HepG2 (cell line): ENCODE measurements around the gene IPO13. TPM values are rescaled to one million over a fixed set of nuclear protein-coding genes. Genes with fewer than 3 reads are reported as not detected.

Source experiments
- CHD2 ChIP-seq: IDR thresholded peaks from 2 replicates; pipeline ENCODE4 v1.6.1; 2011; ENCODE audit warnings: low read depth, low read length, improper control_type of control experiment
- CSRNP1 ChIP-seq: sonication (generic); formaldehyde crosslinking; IDR thresholded peaks from 2 replicates; pipeline ENCODE4 v1.8.1; 2023; ENCODE audit warnings: mild to moderate bottlenecking, missing genetic modification reagents
- ELF3 ChIP-seq: IDR thresholded peaks from 2 replicates; pipeline ENCODE4 v1.6.1; 2016; ENCODE audit warnings: missing genetic modification reagents, missing compliant biosample characterization
- FOXP4 ChIP-seq: sonication (generic); formaldehyde crosslinking; IDR thresholded peaks from 2 replicates; pipeline ENCODE4 v1.4.0; 2020; ENCODE audit warnings: missing genetic modification reagents
- HES4 ChIP-seq: sonication (generic); formaldehyde crosslinking; IDR thresholded peaks from 2 replicates; pipeline ENCODE4 v1.9.0; 2021; ENCODE audit warnings: mild to moderate bottlenecking, missing genetic modification reagents, borderline replicate concordance
- HNRNPK ChIP-seq: fragments of 200-400 bp; formaldehyde crosslinking; IDR thresholded peaks from 2 replicates; pipeline ENCODE4 v1.6.1; 2018; ENCODE audit warnings: low read length, low read depth, moderate library complexity, mild to moderate bottlenecking; ENCODE audit not compliant: poor library complexity, severe bottlenecking
- MLX ChIP-seq: IDR thresholded peaks from 2 replicates; pipeline ENCODE4 v1.6.1; 2016
- RBAK ChIP-seq: sonication (generic); formaldehyde crosslinking; IDR thresholded peaks from 2 replicates; pipeline ENCODE4 v1.5.1; 2020; ENCODE audit warnings: mild to moderate bottlenecking, missing genetic modification reagents
- TRAFD1 ChIP-seq: sonication (generic); formaldehyde crosslinking; IDR thresholded peaks from 2 replicates; pipeline ENCODE4 v1.5.1; 2020; ENCODE audit warnings: missing genetic modification reagents, mild to moderate bottlenecking, borderline replicate concordance
- ZNF446 ChIP-seq: sonication (generic); formaldehyde crosslinking; IDR thresholded peaks from 2 replicates; pipeline ENCODE4 v1.5.0; 2020; ENCODE audit warnings: mild to moderate bottlenecking, missing genetic modification reagents
- ZNF670 ChIP-seq: sonication (generic); formaldehyde crosslinking; IDR thresholded peaks from 2 replicates; pipeline ENCODE4 v1.8.0; 2022; ENCODE audit warnings: mild to moderate bottlenecking, missing genetic modification reagents, borderline replicate concordance
- ZNF749 ChIP-seq: sonication (generic); formaldehyde crosslinking; IDR thresholded peaks from 2 replicates; pipeline ENCODE4 v1.8.0; 2022; ENCODE audit warnings: mild to moderate bottlenecking, missing genetic modification reagents, moderate library complexity, borderline replicate concordance
- ZNF850 ChIP-seq: sonication (generic); formaldehyde crosslinking; conservative IDR thresholded peaks from 2 replicates; pipeline ENCODE4 v1.9.0; 2021; ENCODE audit warnings: mild to moderate bottlenecking, missing genetic modification reagents
- ZSCAN12 ChIP-seq: sonication (generic); formaldehyde crosslinking; IDR thresholded peaks from 2 replicates; pipeline ENCODE4 v1.9.0; 2021; ENCODE audit warnings: mild to moderate bottlenecking, missing genetic modification reagents
- polyA plus RNA-seq, 8 experiments: library from polyadenylated mRNA; depleted of rRNA in 3 of 8; stranded (reverse) in 7 of 8; unstranded in 1 of 8; fragments of >200 nt; fragmentation: Illumina TruSeq in 4 of 8; extraction: Trizol in 4 of 8; gene quantifications; 2 replicates each; pipeline versions ENCODE4 v1.2.1 to v1.2.3, GENCODE V29; 2011 to 2016; ENCODE audit warnings: low read depth in 4 of 8, missing spikeins in 1 of 8, mixed read lengths in 1 of 8; ENCODE audit not compliant: insufficient read depth in 1 of 8
- total RNA-seq, 5 experiments: library from RNA; depleted of rRNA; stranded (reverse); fragments of >200 nt; fragmentation: Illumina TruSeq; extraction: Trizol; gene quantifications; 2 replicates each; pipeline ENCODE4 v1.2.3, GENCODE V29; 2016; ENCODE audit warnings: low read depth in 1 of 5
- TF ChIP-seq, protein P1 (sequence below): sonication (generic); formaldehyde crosslinking; IDR thresholded peaks from 2 replicates; pipeline ENCODE4 v1.8.0; 2022; ENCODE audit warnings: missing genetic modification reagents, mild to moderate bottlenecking, moderate library complexity, borderline replicate concordance
- TF ChIP-seq, protein P2 (sequence below): sonication (generic); formaldehyde crosslinking; IDR thresholded peaks from 2 replicates; pipeline ENCODE4 v1.4.0; 2020; ENCODE audit warnings: missing genetic modification reagents, borderline replicate concordance

Gene IPO13
- total and polyA plus RNA-seq, 2 of the 13 experiments (the other 11 are each of a cell fraction or from before 2014, with no cell fraction given) = 12.9 to 15.6 TPM

GRCh38 chr1:43975249-43975961 lies 28.7 kb downstream of the IPO13 start (continued):
- TF ChIP-seq MLX (no peak), ZSCAN12 (CRISPR knock-in tag) (peak; percentile 63; the same call in 1 of the 2 replicates), CHD2 (0 out of 2 replicates have a peak, but pooled peaks have one; percentile 7), ZNF446 (0 out of 2 replicates have a peak, but pooled peaks have one; percentile 61), CSRNP1 (CRISPR knock-in tag) (no peak), FOXP4 (CRISPR knock-in tag) (0 out of 2 replicates have a peak, but pooled peaks have one; percentile 17), RBAK (CRISPR knock-in tag) (no peak), ZNF850 (CRISPR knock-in tag) (0 out of 2 replicates have a peak, but pooled peaks have one; percentile 27), TRAFD1 (CRISPR knock-in tag) (0 out of 2 replicates have a peak, but pooled peaks have one; percentile 30), ELF3 (CRISPR knock-in tag) (0 out of 2 replicates have a peak, but pooled peaks have one; percentile 6), HES4 (CRISPR knock-in tag) (0 out of 2 replicates have a peak, but pooled peaks have one; percentile 18), ZNF670 (CRISPR knock-in tag) (0 out of 2 replicates have a peak, but pooled peaks have one; percentile 36), ZNF749 (CRISPR knock-in tag) (no peak), HNRNPK (peak; percentile 33)
- TF ChIP-seq, protein P1, sequence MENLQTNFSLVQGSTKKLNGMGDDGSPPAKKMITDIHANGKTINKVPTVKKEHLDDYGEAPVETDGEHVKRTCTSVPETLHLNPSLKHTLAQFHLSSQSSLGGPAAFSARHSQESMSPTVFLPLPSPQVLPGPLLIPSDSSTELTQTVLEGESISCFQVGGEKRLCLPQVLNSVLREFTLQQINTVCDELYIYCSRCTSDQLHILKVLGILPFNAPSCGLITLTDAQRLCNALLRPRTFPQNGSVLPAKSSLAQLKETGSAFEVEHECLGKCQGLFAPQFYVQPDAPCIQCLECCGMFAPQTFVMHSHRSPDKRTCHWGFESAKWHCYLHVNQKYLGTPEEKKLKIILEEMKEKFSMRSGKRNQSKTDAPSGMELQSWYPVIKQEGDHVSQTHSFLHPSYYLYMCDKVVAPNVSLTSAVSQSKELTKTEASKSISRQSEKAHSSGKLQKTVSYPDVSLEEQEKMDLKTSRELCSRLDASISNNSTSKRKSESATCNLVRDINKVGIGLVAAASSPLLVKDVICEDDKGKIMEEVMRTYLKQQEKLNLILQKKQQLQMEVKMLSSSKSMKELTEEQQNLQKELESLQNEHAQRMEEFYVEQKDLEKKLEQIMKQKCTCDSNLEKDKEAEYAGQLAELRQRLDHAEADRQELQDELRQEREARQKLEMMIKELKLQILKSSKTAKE (CRISPR knock-in tag) = 0 out of 2 replicates have a peak, but pooled peaks have one; percentile 29
- TF ChIP-seq, protein P2, sequence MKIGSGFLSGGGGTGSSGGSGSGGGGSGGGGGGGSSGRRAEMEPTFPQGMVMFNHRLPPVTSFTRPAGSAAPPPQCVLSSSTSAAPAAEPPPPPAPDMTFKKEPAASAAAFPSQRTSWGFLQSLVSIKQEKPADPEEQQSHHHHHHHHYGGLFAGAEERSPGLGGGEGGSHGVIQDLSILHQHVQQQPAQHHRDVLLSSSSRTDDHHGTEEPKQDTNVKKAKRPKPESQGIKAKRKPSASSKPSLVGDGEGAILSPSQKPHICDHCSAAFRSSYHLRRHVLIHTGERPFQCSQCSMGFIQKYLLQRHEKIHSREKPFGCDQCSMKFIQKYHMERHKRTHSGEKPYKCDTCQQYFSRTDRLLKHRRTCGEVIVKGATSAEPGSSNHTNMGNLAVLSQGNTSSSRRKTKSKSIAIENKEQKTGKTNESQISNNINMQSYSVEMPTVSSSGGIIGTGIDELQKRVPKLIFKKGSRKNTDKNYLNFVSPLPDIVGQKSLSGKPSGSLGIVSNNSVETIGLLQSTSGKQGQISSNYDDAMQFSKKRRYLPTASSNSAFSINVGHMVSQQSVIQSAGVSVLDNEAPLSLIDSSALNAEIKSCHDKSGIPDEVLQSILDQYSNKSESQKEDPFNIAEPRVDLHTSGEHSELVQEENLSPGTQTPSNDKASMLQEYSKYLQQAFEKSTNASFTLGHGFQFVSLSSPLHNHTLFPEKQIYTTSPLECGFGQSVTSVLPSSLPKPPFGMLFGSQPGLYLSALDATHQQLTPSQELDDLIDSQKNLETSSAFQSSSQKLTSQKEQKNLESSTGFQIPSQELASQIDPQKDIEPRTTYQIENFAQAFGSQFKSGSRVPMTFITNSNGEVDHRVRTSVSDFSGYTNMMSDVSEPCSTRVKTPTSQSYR (CRISPR knock-in tag) = peak; percentile 52; the same call in 1 of the 2 replicates
